ENCODE data around the gene GOLGA6D. TPM values are rescaled to one million over a fixed set of nuclear protein-coding genes. Genes with fewer than 3 reads are reported as not detected.
"Not testable (repeated sequence)": the region's sequence is repeated elsewhere in the genome, so short reads cannot be mapped to it uniquely, and the experiment has no call there.

GOLGA6D gene
- total RNA-seq: 0.76 TPM in 1 of 2 replicates, not detected in the other
- polyA plus RNA-seq: not detected in 2 replicates

GRCh38 chr15:75282572-75282971, at the start of gene GOLGA6D:
GOLGA6D (plus strand) TSS chr15:75282835; CDS start chr15:75282876, 41 bp downstream.
- not testable (repeated sequence) for H2AFZ ChIP-seq; H3K27me3 ChIP-seq; H3K27ac ChIP-seq; H3K4me3 ChIP-seq; H3K4me1 ChIP-seq (ENCODE audit: insufficient read depth); H3K9me2 ChIP-seq (replicated peaks; ENCODE audit: insufficient read depth); H4K20me1 ChIP-seq (ENCODE audit: insufficient read depth, poor library complexity, severe bottlenecking); H3K79me2 ChIP-seq; H3K4me2 ChIP-seq; DNase-seq (ENCODE audit: low spot score); H3K36me3 ChIP-seq (replicated peaks; ENCODE audit: insufficient read depth, low read depth); H3K9me3 ChIP-seq (ENCODE audit: low read depth)
- no CpG with 5 or more reads among the region's 7 CpGs for WGBS (ENCODE audit: low lambda C conversion rate, missing lambda C conversion rate)

GRCh38 chr15:75233504-75234190, 49.0 kb upstream of the GOLGA6D start:
- DNase-seq (ENCODE audit: low spot score): no peak
- H3K9me3 ChIP-seq (ENCODE audit: low read depth): no peaks in the 10 kb centered on the region
- H3K4me2 ChIP-seq: no peak overlapping the region
- H3K27me3 ChIP-seq: no peaks in the 10 kb centered on the region
- no peaks in the 10 kb centered on the region for H3K9me2 ChIP-seq (replicated peaks; ENCODE audit: insufficient read depth)
- no peaks in the 10 kb centered on the region for H3K79me2 ChIP-seq
- TF ChIP-seq CTCF (IDR thresholded peaks at IDR 0.05; ENCODE audit: poor library complexity): no peak
- no peak for TF ChIP-seq EZH2 (IDR thresholded peaks at IDR 0.05; ENCODE audit: borderline replicate concordance)
- TF ChIP-seq EZH2phosphoT487 (IDR thresholded peaks at IDR 0.05; ENCODE audit: low read depth, severe bottlenecking, unreplicated experiment): no peak
- H3K4me3 ChIP-seq: no peak overlapping the region
- no peak overlapping the region for H3K27ac ChIP-seq
- H3K4me1 ChIP-seq (ENCODE audit: insufficient read depth): no peaks in the 10 kb centered on the region
- no peaks in the 10 kb centered on the region for H4K20me1 ChIP-seq (ENCODE audit: insufficient read depth, poor library complexity, severe bottlenecking)
- no peak overlapping the region for H2AFZ ChIP-seq
- H3K36me3 ChIP-seq (replicated peaks; ENCODE audit: insufficient read depth, low read depth): no peaks in the 10 kb centered on the region
- 91% methylated on average over 14 of the region's 14 CpGs for WGBS (ENCODE audit: low lambda C conversion rate, missing lambda C conversion rate)

- no peaks in the 10 kb centered on the region for H3K9me3 ChIP-seq (ENCODE audit: low read depth)
- 91% methylated on average over 5 of the region's 5 CpGs for WGBS (ENCODE audit: low lambda C conversion rate, missing lambda C conversion rate)
- DNase-seq (ENCODE audit: low spot score): no peak
Measured at GRCh38 chr15:75234191-75234810, 48.3 kb upstream of the GOLGA6D start.

More at GRCh38 chr15:75234191-75234810, 48.3 kb upstream of the GOLGA6D start:
- Histone ChIP-seq H3K9me2 (replicated peaks; ENCODE audit: insufficient read depth) (no peaks in the 10 kb centered on the region), H3K36me3 (replicated peaks; ENCODE audit: insufficient read depth, low read depth) (no peaks in the 10 kb centered on the region), H3K4me2 (no peak overlapping the region), H2AFZ (no peak overlapping the region), H3K27ac (no peak overlapping the region), H3K79me2 (no peaks in the 10 kb centered on the region), H3K4me1 (ENCODE audit: insufficient read depth) (no peaks in the 10 kb centered on the region), H4K20me1 (ENCODE audit: insufficient read depth, poor library complexity, severe bottlenecking) (no peaks in the 10 kb centered on the region), H3K4me3 (no peak overlapping the region), H3K27me3 (no peaks in the 10 kb centered on the region)
- TF ChIP-seq EZH2 (IDR thresholded peaks at IDR 0.05; ENCODE audit: borderline replicate concordance) (no peak), EZH2phosphoT487 (IDR thresholded peaks at IDR 0.05; ENCODE audit: low read depth, severe bottlenecking, unreplicated experiment) (no peak), CTCF (IDR thresholded peaks at IDR 0.05; ENCODE audit: poor library complexity) (no peak)
